Upper lobe of left lung (tissue), 4 donors: Measurements from ENCODE around the gene BNC2.

ENCODE experiments used
- EP300 ChIP-seq, 4 donors: sonication (generic); formaldehyde crosslinking; IDR thresholded peaks; one replicate each; pipeline ENCODE4 v1.5.1; 2017; ENCODE audit warnings: antibody characterized with exemption in 4 of 4, control low read depth in 2 of 4
- TF ChIP-seq, protein P1 (sequence below), 6 experiments: fragments of 450-650 bp in 4 of 6; fragments of 200-600 bp in 2 of 6; sonication (generic) in 2 of 6; IDR thresholded peaks; one replicate each; pipeline ENCODE4 v1.5.1; 2016 to 2019; ENCODE audit warnings: antibody characterized with exemption in 6 of 6

DNA sequence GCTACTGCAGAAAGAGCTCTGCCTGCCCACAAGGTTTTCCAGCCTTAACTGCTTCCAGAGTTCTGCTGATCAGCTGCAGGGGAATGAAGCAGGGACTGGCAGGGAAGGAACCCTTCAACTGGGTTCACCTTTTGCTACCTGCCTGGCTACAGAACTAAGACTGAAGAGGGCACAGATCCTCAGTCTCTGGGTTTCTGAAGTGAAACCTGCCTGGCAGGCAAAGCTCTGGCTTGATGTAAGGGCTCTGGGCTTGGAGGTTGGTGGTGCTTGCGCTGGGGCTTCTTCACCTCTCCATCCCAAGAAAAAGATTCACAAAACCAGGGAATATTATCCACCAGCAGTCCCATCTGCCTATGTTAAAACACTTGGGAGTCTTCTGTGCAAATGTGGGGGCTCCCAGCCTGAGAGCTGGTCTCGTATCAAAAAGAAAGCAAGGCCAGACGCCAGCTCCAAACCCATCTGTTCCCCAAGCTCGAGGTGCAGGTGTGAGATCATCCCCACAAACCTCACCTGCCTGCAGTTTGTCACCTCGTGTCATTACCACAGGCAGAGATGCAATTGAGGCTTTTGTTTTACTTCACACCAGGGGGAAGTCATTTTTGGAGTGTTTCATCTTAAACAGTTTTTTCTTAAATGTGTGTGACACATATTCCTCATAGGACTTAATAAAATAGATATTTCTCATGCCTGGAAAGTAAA, 58.3 kb downstream of the BNC2 start:
- TF ChIP-seq, protein P1, sequence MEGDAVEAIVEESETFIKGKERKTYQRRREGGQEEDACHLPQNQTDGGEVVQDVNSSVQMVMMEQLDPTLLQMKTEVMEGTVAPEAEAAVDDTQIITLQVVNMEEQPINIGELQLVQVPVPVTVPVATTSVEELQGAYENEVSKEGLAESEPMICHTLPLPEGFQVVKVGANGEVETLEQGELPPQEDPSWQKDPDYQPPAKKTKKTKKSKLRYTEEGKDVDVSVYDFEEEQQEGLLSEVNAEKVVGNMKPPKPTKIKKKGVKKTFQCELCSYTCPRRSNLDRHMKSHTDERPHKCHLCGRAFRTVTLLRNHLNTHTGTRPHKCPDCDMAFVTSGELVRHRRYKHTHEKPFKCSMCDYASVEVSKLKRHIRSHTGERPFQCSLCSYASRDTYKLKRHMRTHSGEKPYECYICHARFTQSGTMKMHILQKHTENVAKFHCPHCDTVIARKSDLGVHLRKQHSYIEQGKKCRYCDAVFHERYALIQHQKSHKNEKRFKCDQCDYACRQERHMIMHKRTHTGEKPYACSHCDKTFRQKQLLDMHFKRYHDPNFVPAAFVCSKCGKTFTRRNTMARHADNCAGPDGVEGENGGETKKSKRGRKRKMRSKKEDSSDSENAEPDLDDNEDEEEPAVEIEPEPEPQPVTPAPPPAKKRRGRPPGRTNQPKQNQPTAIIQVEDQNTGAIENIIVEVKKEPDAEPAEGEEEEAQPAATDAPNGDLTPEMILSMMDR (IDR thresholded peaks at IDR 0.05), result no peak
- no peak for TF ChIP-seq EP300 (IDR thresholded peaks at IDR 0.05)
